Testis (tissue), 2 donors: ENCODE measurements around the gene TGM1.

Source experiments
- POLR2A ChIP-seq: fragments of 450-650 bp; IDR thresholded peaks from one replicate; pipeline ENCODE4 v1.6.1; 2017; ENCODE audit warnings: antibody characterized with exemption, mild to moderate bottlenecking, moderate library complexity
- TF ChIP-seq, protein P1 (sequence below), 3 experiments: fragments of 450-650 bp in 2 of 3; fragments of 200-600 bp in 1 of 3; sonication (generic) in 1 of 3; IDR thresholded peaks; one replicate each; pipeline ENCODE4 v1.5.1; 2016 to 2019; ENCODE audit warnings: antibody characterized with exemption in 3 of 3, mild to moderate bottlenecking in 2 of 3, moderate library complexity in 1 of 3

DNA sequence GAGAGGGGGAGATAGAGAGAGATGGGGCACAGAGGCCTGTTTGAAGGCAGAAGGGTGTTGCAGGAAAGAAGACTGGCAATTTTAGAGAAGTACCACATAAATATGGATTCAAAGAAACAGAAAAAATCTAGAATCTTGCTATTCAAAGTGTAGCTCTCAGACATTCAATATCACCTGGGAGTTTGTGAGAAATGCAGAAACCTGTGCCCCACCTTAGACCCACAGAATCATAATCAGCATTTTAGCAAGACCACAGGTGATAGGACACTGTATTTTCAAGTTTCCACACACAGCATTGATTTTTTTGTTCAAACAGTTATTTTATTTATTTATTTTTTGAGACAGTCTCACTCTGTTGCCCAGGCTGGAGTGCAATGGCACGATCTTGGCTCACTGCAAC is 34.1 kb downstream of the TGM1 start:
- TF ChIP-seq, protein P1, sequence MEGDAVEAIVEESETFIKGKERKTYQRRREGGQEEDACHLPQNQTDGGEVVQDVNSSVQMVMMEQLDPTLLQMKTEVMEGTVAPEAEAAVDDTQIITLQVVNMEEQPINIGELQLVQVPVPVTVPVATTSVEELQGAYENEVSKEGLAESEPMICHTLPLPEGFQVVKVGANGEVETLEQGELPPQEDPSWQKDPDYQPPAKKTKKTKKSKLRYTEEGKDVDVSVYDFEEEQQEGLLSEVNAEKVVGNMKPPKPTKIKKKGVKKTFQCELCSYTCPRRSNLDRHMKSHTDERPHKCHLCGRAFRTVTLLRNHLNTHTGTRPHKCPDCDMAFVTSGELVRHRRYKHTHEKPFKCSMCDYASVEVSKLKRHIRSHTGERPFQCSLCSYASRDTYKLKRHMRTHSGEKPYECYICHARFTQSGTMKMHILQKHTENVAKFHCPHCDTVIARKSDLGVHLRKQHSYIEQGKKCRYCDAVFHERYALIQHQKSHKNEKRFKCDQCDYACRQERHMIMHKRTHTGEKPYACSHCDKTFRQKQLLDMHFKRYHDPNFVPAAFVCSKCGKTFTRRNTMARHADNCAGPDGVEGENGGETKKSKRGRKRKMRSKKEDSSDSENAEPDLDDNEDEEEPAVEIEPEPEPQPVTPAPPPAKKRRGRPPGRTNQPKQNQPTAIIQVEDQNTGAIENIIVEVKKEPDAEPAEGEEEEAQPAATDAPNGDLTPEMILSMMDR (IDR thresholded peaks at IDR 0.05): no peak
- TF ChIP-seq POLR2A: no peak
